H1 (cell line): Measurements from ENCODE around the gene NUDCD2. TPM values are rescaled to one million over a fixed set of nuclear protein-coding genes. Genes with fewer than 3 reads are reported as not detected.

ENCODE experiments used
- CTCF ChIA-PET: fragments of 300-600 bp; sonication (Branson Sonifier 250); formaldehyde crosslinking; loops from one replicate; lab custom pipeline; 2021; ENCODE audit not compliant: partially characterized antibody; lab: Charles Lee
- POLR2A ChIA-PET: fragments of 300-600 bp; sonication (Branson Sonifier 250); formaldehyde crosslinking; loops from one replicate; lab custom pipeline; 2021; ENCODE audit warnings: inconsistent platforms; ENCODE audit not compliant: partially characterized antibody; lab: Charles Lee
- DNase-seq, 2 experiments: peaks; one replicate each; pipeline versions ENCODE4 v3.0.0 to v3.0.0-alpha.2; 2010 to 2022; ENCODE audit warnings: low spot score in 2 of 2, low read depth in 1 of 2, mixed read lengths in 1 of 2
- FAIRE-seq: peaks from 2 replicates; lab custom pipeline; 2011; peaks lifted over from hg19 to GRCh38; lab: Jason Lieb, UNC
- H2AFZ ChIP-seq: 2 replicates; pipeline ENCODE4 v1.8.1; 2012; ENCODE audit warnings: low read length, inconsistent platforms
- H2AK5ac ChIP-seq: 2 replicates; pipeline ENCODE4 v1.6.1; 2013; ENCODE audit warnings: low read depth, low read length
- H2BK120ac ChIP-seq: replicated peaks from 2 replicates; pipeline ENCODE3; 2013; ENCODE audit warnings: low read depth, low read length, inconsistent platforms
- H2BK12ac ChIP-seq: 2 replicates; pipeline ENCODE4 v1.6.1; 2013; ENCODE audit warnings: low read depth, low read length
- H2BK15ac ChIP-seq: 2 replicates; pipeline ENCODE4 v1.6.1; 2013; ENCODE audit warnings: low read length
- H2BK20ac ChIP-seq: 2 replicates; pipeline ENCODE4 v1.6.1; 2013; ENCODE audit warnings: low read length
- H2BK5ac ChIP-seq: 2 replicates; pipeline ENCODE4 v1.6.1; 2013; ENCODE audit warnings: low read depth, low read length
- H3K14ac ChIP-seq: 2 replicates; pipeline ENCODE4 v1.6.1; 2013; ENCODE audit warnings: inconsistent platforms; ENCODE audit not compliant: insufficient read length
- H3K18ac ChIP-seq: 2 replicates; pipeline ENCODE4 v1.6.1; 2013; ENCODE audit warnings: low read length; ENCODE audit errors: extremely low read depth
- H3K23ac ChIP-seq: 2 replicates; pipeline ENCODE4 v1.6.1; 2013; ENCODE audit warnings: inconsistent platforms; ENCODE audit not compliant: insufficient read length
- H3K23me2 ChIP-seq: 2 replicates; pipeline ENCODE4 v1.6.1; 2013; ENCODE audit warnings: low read depth, low read length
- H3K27ac ChIP-seq: 2 replicates; pipeline ENCODE4 v1.6.1; 2011; ENCODE audit warnings: low read depth, low read length, inconsistent platforms
- H3K27me3 ChIP-seq, 4 experiments: replicated peaks in 1 of 4; 1 replicate in 1 of 4; 2 replicates in 3 of 4; pipeline versions ENCODE4 v1.6.1 to v1.8.1; 2011 to 2013; ENCODE audit warnings: low read length in 3 of 4, mild to moderate bottlenecking in 3 of 4, inconsistent platforms in 2 of 4, mixed read lengths in 2 of 4, moderate library complexity in 1 of 4; ENCODE audit not compliant: control insufficient read depth in 3 of 4, insufficient read depth in 3 of 4; ENCODE audit errors: extremely low read depth in 1 of 4
- H3K36me3 ChIP-seq, 4 experiments: 2 replicates each; pipeline versions ENCODE4 v1.6.1 to v1.8.1; 2011 to 2013; ENCODE audit warnings: mild to moderate bottlenecking in 4 of 4, low read length in 3 of 4, moderate library complexity in 2 of 4, control low read depth in 1 of 4, inconsistent platforms in 1 of 4; ENCODE audit not compliant: insufficient read depth in 4 of 4, control insufficient read depth in 2 of 4
- H3K4ac ChIP-seq: replicated peaks from 2 replicates; pipeline ENCODE3; 2013; ENCODE audit warnings: low read length, low read depth, mixed read lengths, inconsistent platforms; ENCODE audit not compliant: insufficient read length
- H3K4me1 ChIP-seq, 4 experiments: replicated peaks in 1 of 4; 1 replicate in 1 of 4; 2 replicates in 3 of 4; pipeline versions ENCODE4 v1.6.1 to v1.8.1; 2011 to 2013; ENCODE audit warnings: low read length in 3 of 4, inconsistent platforms in 2 of 4, mixed read lengths in 1 of 4; ENCODE audit not compliant: insufficient read depth in 4 of 4, control insufficient read depth in 3 of 4
- H3K4me2 ChIP-seq, 2 experiments: 2 replicates each; pipeline versions ENCODE4 v1.6.1 to v1.8.1; 2011 to 2013; ENCODE audit warnings: low read depth in 2 of 2, low read length in 2 of 2, control low read depth in 1 of 2, inconsistent platforms in 1 of 2, mild to moderate bottlenecking in 1 of 2; ENCODE audit not compliant: insufficient read depth in 1 of 2
- H3K4me3 ChIP-seq, 4 experiments: fragments of 200-600, 300-600 bp in 1 of 4; sonication (generic), shearing (Covaris generic), sonication (Bioruptor Twin) in 1 of 4; 2 replicates each; pipeline versions ENCODE4 v1.5.1 to v1.8.1; 2011 to 2016; ENCODE audit warnings: low read length in 4 of 4, low read depth in 3 of 4, control low read depth in 2 of 4, inconsistent platforms in 2 of 4, mild to moderate bottlenecking in 2 of 4, mixed read lengths in 1 of 4, moderate library complexity in 1 of 4; ENCODE audit not compliant: insufficient read depth in 2 of 4; ENCODE audit errors: extremely low read depth in 1 of 4
- H3K56ac ChIP-seq: replicated peaks from 2 replicates; pipeline ENCODE3; 2013; ENCODE audit warnings: low read depth, mild to moderate bottlenecking, mixed read lengths, low read length, inconsistent platforms; ENCODE audit not compliant: insufficient read length
- H3K79me1 ChIP-seq: 2 replicates; pipeline ENCODE4 v1.6.1; 2013; ENCODE audit warnings: low read depth, low read length, control low read depth
- H3K79me2 ChIP-seq, 2 experiments: 2 replicates each; pipeline versions ENCODE4 v1.6.1 to v1.8.1; 2012 to 2013; ENCODE audit warnings: low read length in 2 of 2, mild to moderate bottlenecking in 2 of 2, inconsistent platforms in 1 of 2; ENCODE audit not compliant: insufficient read depth in 2 of 2, control insufficient read depth in 1 of 2
- H3K9ac ChIP-seq, 4 experiments: replicated peaks in 1 of 4; 1 replicate in 1 of 4; 2 replicates in 3 of 4; pipeline versions ENCODE4 v1.6.1 to v1.8.1; 2011 to 2013; ENCODE audit warnings: low read depth in 3 of 4, low read length in 3 of 4, control low read depth in 2 of 4, mild to moderate bottlenecking in 2 of 4, moderate library complexity in 2 of 4, inconsistent platforms in 1 of 4; ENCODE audit errors: extremely low read depth in 1 of 4
- H3K9me3 ChIP-seq, 2 experiments: 2 replicates each; pipeline versions ENCODE4 v1.6.1 to v1.8.1; 2012 to 2013; ENCODE audit warnings: mild to moderate bottlenecking in 2 of 2, moderate library complexity in 2 of 2, control low read depth in 1 of 2, inconsistent platforms in 1 of 2, low read depth in 1 of 2, low read length in 1 of 2, mixed read lengths in 1 of 2; ENCODE audit not compliant: insufficient read depth in 2 of 2
- H4K20me1 ChIP-seq, 2 experiments: replicated peaks in 1 of 2; 2 replicates each; pipeline versions ENCODE3 to v1.8.1; 2011 to 2013; ENCODE audit warnings: inconsistent platforms in 2 of 2, low read length in 2 of 2, mild to moderate bottlenecking in 1 of 2; ENCODE audit not compliant: insufficient read depth in 2 of 2, control insufficient read depth in 1 of 2
- H4K5ac ChIP-seq: 2 replicates; pipeline ENCODE4 v1.6.1; 2013; ENCODE audit warnings: low read length, low read depth, mixed read lengths, inconsistent platforms; ENCODE audit not compliant: insufficient read length
- H4K8ac ChIP-seq: 2 replicates; pipeline ENCODE4 v1.8.0; 2013; ENCODE audit warnings: mild to moderate bottlenecking, moderate library complexity, low read length, inconsistent platforms; ENCODE audit not compliant: insufficient read depth; ENCODE audit errors: extremely low read depth
- H4K91ac ChIP-seq: replicated peaks from 2 replicates; pipeline ENCODE3; 2013; ENCODE audit warnings: low read length, mixed read lengths, inconsistent platforms; ENCODE audit not compliant: insufficient read length
- E2F6 ChIP-seq: IDR thresholded peaks from 2 replicates; pipeline ENCODE4 v1.6.1; 2012; ENCODE audit warnings: inconsistent platforms
- EP300 ChIP-seq, 2 experiments: IDR thresholded peaks; 1 replicate in 1 of 2; 2 replicates in 1 of 2; pipeline ENCODE4 v1.6.1; 2011 to 2012; ENCODE audit warnings: low read depth in 2 of 2, low read length in 2 of 2, mild to moderate bottlenecking in 2 of 2, borderline replicate concordance in 1 of 2, inconsistent platforms in 1 of 2, moderate library complexity in 1 of 2
- JUND ChIP-seq: IDR thresholded peaks from 2 replicates; pipeline ENCODE4 v1.6.1; 2011; ENCODE audit warnings: mild to moderate bottlenecking, improper control_type of control experiment, low read length
- SIN3A ChIP-seq, 2 experiments: IDR thresholded peaks in 1 of 2; conservative IDR thresholded peaks in 1 of 2; 2 replicates each; pipeline ENCODE4 v1.6.1; 2011 to 2012; ENCODE audit warnings: low read length in 2 of 2, improper control_type of control experiment in 1 of 2, low read depth in 1 of 2, mild to moderate bottlenecking in 1 of 2
- TBP ChIP-seq: IDR thresholded peaks from 2 replicates; pipeline ENCODE4 v1.6.1; 2011; ENCODE audit warnings: low read depth, low read length, improper control_type of control experiment
- WGBS, 2 experiments: shearing (Covaris generic) in 1 of 2; methylation state at CpG; one replicate each; pipeline versions ENCODE4 v1.1.6 to v1.1.7; 2013 to 2015; ENCODE audit warnings: low lambda C conversion rate in 2 of 2, mixed read lengths in 2 of 2, inconsistent platforms in 1 of 2, low coverage in 1 of 2, missing lambda C conversion rate in 1 of 2; ENCODE audit not compliant: insufficient replicate concordance in 2 of 2, insufficient coverage in 1 of 2, insufficient read length in 1 of 2; ENCODE audit errors: extremely low coverage in 1 of 2, missing lambda C conversion rate in 1 of 2; 5-methylcytosine and 5-hydroxymethylcytosine counted together
- polyA plus RNA-seq, 7 experiments: library from polyadenylated mRNA; depleted of rRNA in 3 of 7; stranded (reverse) in 5 of 7; unstranded in 2 of 7; fragments of >200 nt in 5 of 7; fragments of 200-250 nt in 2 of 7; gene quantifications; 1 replicate in 5 of 7; 2 replicates in 1 of 7; 4 replicates in 1 of 7; pipeline versions ENCODE4 v1.2.1 to v1.2.3, GENCODE V29; 2011 to 2013; ENCODE audit warnings: missing spikeins in 2 of 7, mixed read lengths in 2 of 7
- total RNA-seq: library from RNA; stranded (reverse); fragmentation: NEBNext Ultra II Directional; extraction: Animal tissue kit (Norgen Biotek cat#: 25700); gene quantifications from 2 replicates; pipeline ENCODE4 v1.2.1, GENCODE V29; 2021

NUDCD2 gene
- total and polyA plus RNA-seq, 2 of the 8 experiments (the other 6 are each of a cell fraction or from before 2014, with no cell fraction given) = 12.2 to 59.5 TPM

- CTCF ChIA-PET = interaction anchor here (0.6 to 7.8 kb wide), 10 partner anchors 10 to 1180 kb away, joined by 3 to 64 read pairs (median 6); no protein-coding TSS in a partner anchor
- no peak overlapping the region for H3K4ac ChIP-seq
- TF ChIP-seq JUND (no peak), EP300 (IDR thresholded peaks at IDR 0.05; ENCODE audit: borderline replicate concordance in 1 of 2, low read depth in 2 of 2, low read length in 2 of 2) (no peak), E2F6 (no peak), SIN3A (conservative IDR thresholded peaks at IDR 0.05 in 1 of 2, IDR thresholded peaks at IDR 0.05 in 1 of 2; ENCODE audit: low read depth in 1 of 2, low read length in 2 of 2) (no peak), TBP (no peak)
Measured at GRCh38 chr5:163407034-163407655, 52.8 kb downstream of the NUDCD2 start.

More at GRCh38 chr5:163407034-163407655, 52.8 kb downstream of the NUDCD2 start:
- no peak overlapping the region for H2AFZ ChIP-seq
- no peak for DNase-seq
- no peak for FAIRE-seq
- 86% methylated on average over 2 of the region's 2 CpGs; no CpG with 5 or more reads in 1 of the 2 experiments for WGBS, 2 experiments
- H4K5ac ChIP-seq = no peak overlapping the region
- no peak overlapping the region for H3K9ac ChIP-seq
- H2BK120ac ChIP-seq = no peak overlapping the region
- no peak overlapping the region for H2AK5ac ChIP-seq
- H3K79me1 ChIP-seq = no peaks in the 10 kb centered on the region
- no peaks in the 10 kb centered on the region for H3K36me3 ChIP-seq
- no peak overlapping the region for H3K23ac ChIP-seq
- no peak overlapping the region for H3K56ac ChIP-seq
- H4K91ac ChIP-seq = no peak overlapping the region
- H3K4me3 ChIP-seq = no peak overlapping the region
- H3K4me1 ChIP-seq = no peaks in the 10 kb centered on the region
- H4K20me1 ChIP-seq = no peaks in the 10 kb centered on the region
- H4K8ac ChIP-seq = no peak overlapping the region
- H2BK12ac ChIP-seq = no peak overlapping the region
- POLR2A ChIA-PET = no interaction called here
- no peaks in the 10 kb centered on the region for H3K79me2 ChIP-seq
- no peaks in the 10 kb centered on the region for H3K9me3 ChIP-seq
- H3K14ac ChIP-seq = no peak overlapping the region
- no peak overlapping the region for H2BK15ac ChIP-seq
- H3K27me3 ChIP-seq = no peaks in the 10 kb centered on the region
- no peaks in the 10 kb centered on the region for H3K23me2 ChIP-seq
- H3K18ac ChIP-seq = no peak overlapping the region
- no peak overlapping the region for H2BK20ac ChIP-seq
- H2BK5ac ChIP-seq = no peak overlapping the region
- no peak overlapping the region for H3K27ac ChIP-seq
- H3K4me2 ChIP-seq = no peak overlapping the region
